Embryonic facial prominence (tissue), 1 donor: ENCODE measurements around the gene ZNF384.

ENCODE experiments used
- DNase-seq: peaks from one replicate; pipeline ENCODE4 v3.0.0-alpha.2; 2016; ENCODE audit errors: extremely low spot score

The ZNF384 gene

GRCh38 chr12:6620885-6621274, 68.3 kb downstream of the ZNF384 start:
- no peak for DNase-seq

DNA sequence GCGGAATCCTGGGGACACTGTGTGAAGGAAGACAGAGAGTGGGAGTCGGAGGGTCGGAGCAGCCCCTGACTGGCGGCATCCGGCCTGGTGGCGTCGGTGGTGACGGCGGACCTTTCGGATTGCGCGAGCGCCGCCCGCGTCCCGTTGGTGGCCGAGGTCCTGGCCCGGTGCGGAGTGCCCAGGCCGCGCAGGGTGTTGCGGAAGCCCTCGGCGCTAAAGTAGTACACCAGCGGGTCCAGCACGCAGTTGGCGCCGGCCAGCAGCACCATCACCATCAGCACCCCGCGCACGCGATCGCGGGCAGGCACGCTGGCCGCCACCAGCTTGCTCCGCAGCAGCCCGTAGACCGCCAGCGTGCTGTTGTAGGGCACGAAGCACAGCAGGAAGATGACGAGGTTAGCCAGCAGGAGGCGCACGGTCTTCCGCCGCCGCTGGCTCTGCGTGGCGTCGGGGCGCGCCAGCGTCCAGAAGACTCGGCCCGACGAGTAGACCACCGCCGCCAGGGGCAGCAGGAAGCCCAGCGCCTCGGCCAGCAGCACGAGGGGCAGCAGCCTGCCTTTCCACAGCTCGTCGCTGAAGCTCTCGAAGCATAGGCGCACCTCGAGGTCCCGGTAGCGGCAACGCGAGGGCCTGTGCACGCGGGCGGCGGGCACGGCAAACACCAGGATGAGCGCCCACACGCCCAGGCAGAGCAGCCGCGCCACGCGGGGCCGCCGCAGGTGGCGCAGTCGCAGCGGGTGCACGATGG, 68.9 kb downstream of the ZNF384 start:
- DNase-seq, result no peak

GRCh38 chr12:6618483-6619225, 70.5 kb downstream of the ZNF384 start:
- DNase-seq, result no peak
